Panc1 (cell line): Measurements from ENCODE around the gene BAZ2B. TPM values are rescaled to one million over a fixed set of nuclear protein-coding genes. Genes with fewer than 3 reads are reported as not detected.

Experiments used
- ATAC-seq: fragments of 200-7000 bp; cut with Tn5 transposase; 2 replicates; pipeline ENCODE4 v1.9.1; 2020; ENCODE audit warnings: mild to moderate bottlenecking, moderate library complexity
- BruUV-seq: library from RNA; stranded (reverse); fragments of 400-500 nt; replicated peaks from 2 replicates; lab custom pipeline; 2021; lab: Mats Ljungman, UMichigan
- CTCF ChIA-PET: fragments of 300-600 bp; sonication (Branson Sonifier 250); formaldehyde crosslinking; loops from one replicate; lab custom pipeline; 2022; ENCODE audit warnings: antibody characterized with exemption; lab: Charles Lee
- POLR2A ChIA-PET: fragments of 300-600 bp; sonication (Branson Sonifier 250); formaldehyde crosslinking; loops from one replicate; lab custom pipeline; 2022; ENCODE audit warnings: antibody characterized with exemption; lab: Charles Lee
- DNase-seq: peaks from one replicate; pipeline ENCODE4 v3.0.0-alpha.2; 2010; ENCODE audit warnings: low read depth, low spot score
- H3K27ac ChIP-seq: 2 replicates; pipeline ENCODE4 v1.5.1; 2011; ENCODE audit warnings: mild to moderate bottlenecking, low read length, inconsistent platforms
- H3K27me3 ChIP-seq: fragments of 200-500 bp; sonication (Bioruptor generic); 2 replicates; pipeline ENCODE4 v1.6.0; 2014; ENCODE audit warnings: low read length, inconsistent platforms; ENCODE audit not compliant: control insufficient read depth, insufficient read depth
- H3K36me3 ChIP-seq: fragments of 200-500 bp; sonication (Bioruptor generic); 2 replicates; pipeline ENCODE4 v1.5.1; 2014; ENCODE audit warnings: inconsistent platforms, mild to moderate bottlenecking, low read length, moderate library complexity; ENCODE audit not compliant: control insufficient read depth, insufficient read depth
- H3K4me1 ChIP-seq: 2 replicates; pipeline ENCODE4 v1.5.1; 2011; ENCODE audit warnings: inconsistent platforms, mild to moderate bottlenecking, low read length, moderate library complexity; ENCODE audit not compliant: control insufficient read depth, insufficient read depth
- H3K4me3 ChIP-seq, 2 experiments: 2 replicates each; pipeline ENCODE4 v1.5.1; 2011 to 2012; ENCODE audit warnings: low read depth in 2 of 2, low read length in 2 of 2, mild to moderate bottlenecking in 2 of 2, inconsistent platforms in 1 of 2, moderate library complexity in 1 of 2
- H3K9me3 ChIP-seq: fragments of 200-500 bp; sonication (Bioruptor generic); 2 replicates; pipeline ENCODE4 v1.5.1; 2014; ENCODE audit warnings: low read depth, mild to moderate bottlenecking, inconsistent platforms, low read length, moderate library complexity; ENCODE audit not compliant: control insufficient read depth, insufficient read depth
- CTCF ChIP-seq: fragments of 450-650 bp; IDR thresholded peaks from 2 replicates; pipeline ENCODE4 v1.5.1; 2017; ENCODE audit warnings: mild to moderate bottlenecking
- POLR2AphosphoS5 ChIP-seq: IDR thresholded peaks from 2 replicates; pipeline ENCODE4 v1.6.1; 2012; ENCODE audit warnings: mild to moderate bottlenecking, low read depth, low read length, moderate library complexity
- REST ChIP-seq, 2 experiments: IDR thresholded peaks; 2 replicates each; pipeline ENCODE4 v1.6.1; 2011 to 2012; ENCODE audit warnings: low read depth in 2 of 2, control low read depth in 1 of 2, low read length in 1 of 2, mild to moderate bottlenecking in 1 of 2, moderate library complexity in 1 of 2; ENCODE audit not compliant: insufficient read depth in 1 of 2
- SIN3A ChIP-seq: IDR thresholded peaks from 2 replicates; pipeline ENCODE4 v1.6.1; 2012; ENCODE audit warnings: low read depth, mild to moderate bottlenecking, low read length, moderate library complexity, borderline replicate concordance; ENCODE audit not compliant: insufficient read depth
- TCF7L2 ChIP-seq: IDR thresholded peaks from 2 replicates; pipeline ENCODE4 v1.6.1; 2011; ENCODE audit warnings: mild to moderate bottlenecking, low read depth, low read length, inconsistent platforms
- in situ Hi-C: cut with HindIII; loops from 2 replicates; pipeline ENCODE4 v1.10.0; 2016; ENCODE audit warnings: low sequenced_read_pairs, low pct_unique_long_range_greater_than_20kb
- intact Hi-C: fragments of 100-400 bp; cut with micrococcal nuclease; formaldehyde crosslinking; loops from one replicate; pipeline ENCODE4 v1.10.0; 2022; ENCODE audit not compliant: unreplicated experiment
- total RNA-seq: library from RNA; stranded (reverse); gene quantifications from one replicate; pipeline ENCODE4 v1.2.1, GENCODE V29; 2021; ENCODE audit not compliant: unreplicated experiment

Gene BAZ2B
- total RNA-seq, 1 experiment from 2014 or later = 38.6 TPM

GRCh38 chr2:159444754-159445153 lies 171.6 kb downstream of the BAZ2B start:
- no peak for ATAC-seq
- no TSS peak for BruUV-seq
- in situ Hi-C loops (no loop called here), intact Hi-C loops (no loop called here)
- Histone ChIP-seq H3K27ac (no peak overlapping the region), H3K4me1 (no peaks in the 10 kb centered on the region), H3K4me3 (no peak overlapping the region), H3K27me3 (no peaks in the 10 kb centered on the region), H3K36me3 (no peaks in the 10 kb centered on the region), H3K9me3 (no peaks in the 10 kb centered on the region)
- DNase-seq = no peak
- ChIA-PET CTCF (no interaction called here), POLR2A (no interaction called here)
- TF ChIP-seq REST (IDR thresholded peaks at IDR 0.05; ENCODE audit: insufficient read depth in 1 of 2, low read depth in 2 of 2, low read length in 1 of 2) (no peak), POLR2AphosphoS5 (no peak), TCF7L2 (no peak), SIN3A (no peak), CTCF (no peak)

- in situ Hi-C loops = no loop called here
- POLR2A ChIA-PET = interaction anchor here (0.5 kb wide), 1 partner anchor 8 kb away, joined by 6 read pairs; no protein-coding TSS in a partner anchor
- CTCF ChIA-PET = no interaction called here
Measured at GRCh38 chr2:159442159-159442852, 174.0 kb downstream of the BAZ2B start.

More at GRCh38 chr2:159442159-159442852, 174.0 kb downstream of the BAZ2B start:
- ATAC-seq = no peak
- H3K9me3 ChIP-seq = no peaks in the 10 kb centered on the region
- no peak for TF ChIP-seq TCF7L2
- TF ChIP-seq POLR2AphosphoS5 = no peak
- TF ChIP-seq SIN3A = no peak
- no peak for TF ChIP-seq CTCF
- no peak for TF ChIP-seq REST (IDR thresholded peaks at IDR 0.05; ENCODE audit: insufficient read depth in 1 of 2, low read depth in 2 of 2, low read length in 1 of 2)
- BruUV-seq = no TSS peak
- H3K27me3 ChIP-seq = no peaks in the 10 kb centered on the region
- H3K27ac ChIP-seq = no peak overlapping the region
- H3K4me3 ChIP-seq = no peak overlapping the region
- no peak for DNase-seq
- peaks cover 2% of the 10 kb centered on the region; the same call in 1 of the 2 replicates for H3K36me3 ChIP-seq
- intact Hi-C loops = no loop called here
- no peaks in the 10 kb centered on the region for H3K4me1 ChIP-seq
